ENCODE measurements around the gene ZNF407.

DNA sequence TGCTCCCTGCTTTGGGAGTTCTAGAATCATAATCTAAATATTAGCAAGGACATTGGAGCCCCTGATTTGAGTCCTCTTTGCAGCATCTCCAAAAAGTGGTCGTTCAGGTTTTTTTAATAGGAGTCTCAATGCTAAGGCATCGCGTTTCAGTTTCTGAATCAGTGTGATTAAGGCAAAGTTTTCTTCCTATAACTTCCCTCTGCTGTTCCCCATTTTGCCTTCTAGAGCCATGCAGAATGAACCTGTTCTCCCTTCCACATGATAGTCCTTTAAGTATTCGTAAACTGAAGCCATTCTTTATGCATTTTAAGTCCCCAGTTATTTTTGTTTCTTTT, 451.8 kb downstream of the ZNF407 start:
- TF ChIP-seq CTCF (IDR thresholded peaks at IDR 0.05) (no peak), POLR2A (IDR thresholded peaks at IDR 0.05) (no peak)

Data from adrenal gland (tissue), 5 donors.